GM10266 (cell line): Measurements from ENCODE around the gene DNAH8.

ENCODE experiments used
- DNase-seq: peaks from one replicate; pipeline ENCODE4 v3.0.0; 2012; ENCODE audit errors: extremely low spot score
- TF ChIP-seq, protein P1 (sequence below): IDR thresholded peaks from 2 replicates; pipeline ENCODE4 v1.5.1; 2012; ENCODE audit warnings: mild to moderate bottlenecking, low read depth; ENCODE audit not compliant: control insufficient read depth, insufficient read depth; ENCODE audit errors: missing control alignments

Gene DNAH8

DNA sequence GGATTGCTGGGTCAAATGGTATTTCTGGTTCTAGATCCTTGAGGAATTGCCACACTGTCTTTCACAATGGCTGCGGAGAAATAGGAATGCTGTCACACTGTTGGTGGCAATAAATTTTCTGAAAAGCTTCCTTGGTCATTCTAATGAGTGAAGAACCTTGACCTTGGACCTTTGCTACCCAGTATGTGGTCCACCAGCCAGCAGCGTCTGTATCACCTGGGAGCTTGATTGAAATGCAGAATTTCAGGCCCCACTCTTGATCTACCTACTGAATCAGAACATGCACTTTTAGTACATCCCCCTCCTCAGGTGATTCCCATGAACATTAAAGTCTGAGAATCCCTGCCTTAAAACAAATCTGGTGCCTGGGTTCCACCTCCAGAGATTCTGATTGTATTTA is 305.9 kb downstream of the DNAH8 start:
- TF ChIP-seq, protein P1, sequence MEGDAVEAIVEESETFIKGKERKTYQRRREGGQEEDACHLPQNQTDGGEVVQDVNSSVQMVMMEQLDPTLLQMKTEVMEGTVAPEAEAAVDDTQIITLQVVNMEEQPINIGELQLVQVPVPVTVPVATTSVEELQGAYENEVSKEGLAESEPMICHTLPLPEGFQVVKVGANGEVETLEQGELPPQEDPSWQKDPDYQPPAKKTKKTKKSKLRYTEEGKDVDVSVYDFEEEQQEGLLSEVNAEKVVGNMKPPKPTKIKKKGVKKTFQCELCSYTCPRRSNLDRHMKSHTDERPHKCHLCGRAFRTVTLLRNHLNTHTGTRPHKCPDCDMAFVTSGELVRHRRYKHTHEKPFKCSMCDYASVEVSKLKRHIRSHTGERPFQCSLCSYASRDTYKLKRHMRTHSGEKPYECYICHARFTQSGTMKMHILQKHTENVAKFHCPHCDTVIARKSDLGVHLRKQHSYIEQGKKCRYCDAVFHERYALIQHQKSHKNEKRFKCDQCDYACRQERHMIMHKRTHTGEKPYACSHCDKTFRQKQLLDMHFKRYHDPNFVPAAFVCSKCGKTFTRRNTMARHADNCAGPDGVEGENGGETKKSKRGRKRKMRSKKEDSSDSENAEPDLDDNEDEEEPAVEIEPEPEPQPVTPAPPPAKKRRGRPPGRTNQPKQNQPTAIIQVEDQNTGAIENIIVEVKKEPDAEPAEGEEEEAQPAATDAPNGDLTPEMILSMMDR = no peak
- DNase-seq = no peak

DNA sequence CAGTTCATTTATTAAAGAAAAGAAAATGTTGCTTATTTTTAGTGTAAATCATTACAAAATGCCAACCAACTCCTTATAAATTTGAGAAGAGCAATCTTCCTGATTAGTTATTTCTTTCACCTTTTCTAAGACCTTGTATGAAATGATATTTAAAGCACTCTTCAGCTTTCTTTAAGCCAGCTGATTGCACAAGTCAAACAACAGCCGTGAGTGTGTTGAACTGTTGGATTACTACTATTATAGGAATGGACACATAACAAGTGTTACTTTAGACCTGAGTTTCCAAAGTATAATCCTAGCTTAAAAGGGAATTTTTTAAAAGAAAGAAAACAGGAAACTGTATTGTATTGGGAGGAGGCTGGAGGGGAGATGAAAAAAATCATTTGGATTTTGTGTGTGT is 306.7 kb downstream of the DNAH8 start:
- DNase-seq = no peak
- TF ChIP-seq, protein P1 = no peak

DNA sequence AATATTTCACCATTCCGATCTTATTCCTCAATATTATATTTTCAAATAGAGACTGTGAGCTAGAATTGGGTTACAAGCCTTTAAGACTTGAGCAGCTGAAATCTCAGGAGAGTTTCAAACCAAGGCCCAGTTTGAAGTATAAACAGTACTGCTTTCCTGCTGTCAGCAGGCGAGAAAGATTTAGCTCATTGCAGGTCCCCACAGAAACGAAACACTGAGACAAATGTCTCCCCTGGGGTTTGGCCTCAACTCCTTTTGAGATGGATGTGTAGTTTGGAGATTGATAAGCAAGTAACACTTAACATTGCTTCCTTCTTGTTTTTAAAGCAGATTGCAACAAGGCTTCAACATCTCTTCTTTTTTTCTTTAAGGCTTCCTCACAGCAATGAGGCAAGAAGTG is 311.1 kb downstream of the DNAH8 start:
- TF ChIP-seq, protein P1 = no peak
- DNase-seq = no peak

DNA sequence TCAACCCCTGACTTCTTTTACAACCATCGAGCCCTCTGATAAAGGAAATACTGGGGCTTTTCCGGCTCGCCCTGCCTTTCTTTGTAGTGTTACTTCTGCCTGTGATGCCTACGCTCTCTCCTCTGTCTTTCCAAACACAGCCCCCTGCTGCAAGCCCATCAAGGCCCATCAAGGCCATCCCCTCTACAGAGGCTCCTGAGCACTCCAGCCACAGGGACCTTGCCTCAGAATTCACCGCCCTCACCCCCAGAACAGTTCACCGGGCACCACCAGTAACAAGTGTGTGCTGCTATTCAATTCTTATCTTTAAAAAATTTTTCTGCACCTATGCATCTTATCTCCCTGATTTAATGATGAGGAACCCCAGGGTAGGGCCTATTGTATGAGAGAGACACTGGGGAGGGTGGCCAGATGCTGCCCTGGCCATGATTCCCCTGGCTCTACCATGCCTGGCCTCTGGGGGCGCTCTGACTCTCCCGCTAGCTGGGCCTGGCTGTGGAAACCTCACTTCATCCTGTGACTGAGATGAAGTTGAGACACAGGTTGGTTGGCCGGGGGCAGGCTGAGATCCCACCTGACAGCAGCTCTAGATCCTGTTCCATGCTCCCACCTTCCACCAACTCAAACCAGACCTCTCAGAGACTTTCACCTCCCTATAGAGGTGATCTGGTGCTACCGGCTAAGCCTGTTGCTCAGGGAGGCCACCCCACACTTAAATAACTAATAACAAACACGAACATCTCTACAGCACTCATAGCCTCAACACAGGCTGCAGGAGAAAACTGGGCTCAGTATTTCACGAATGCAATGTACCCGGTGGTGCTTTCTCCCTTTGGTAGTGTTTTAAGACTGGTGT is 314.3 kb downstream of the DNAH8 start:
- peak; percentile 68 for DNase-seq

DNA sequence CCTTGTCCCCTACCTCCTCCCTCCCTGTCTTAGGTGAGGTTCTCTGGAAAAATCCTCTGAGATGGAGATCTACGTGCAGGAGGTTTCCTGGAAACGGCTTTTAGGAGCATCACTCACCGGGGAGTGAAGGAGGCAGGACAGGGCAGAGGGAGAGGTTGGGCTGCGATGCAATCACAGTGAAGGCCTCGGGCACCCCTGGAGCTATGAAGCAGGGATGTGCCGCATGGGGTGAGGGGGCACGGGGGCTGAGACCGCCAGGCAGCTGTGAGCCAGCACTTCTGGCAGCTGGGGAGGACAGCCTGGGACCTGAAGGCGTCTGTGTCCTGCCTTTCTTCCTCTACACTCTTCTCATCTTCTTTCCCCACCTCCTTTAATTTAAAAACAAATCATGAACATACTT is 320.6 kb downstream of the DNAH8 start:
- TF ChIP-seq, protein P1 = no peak
- DNase-seq = no peak

More for the DNA sequence above, 314.3 kb downstream of the DNAH8 start:
- TF ChIP-seq, protein P1 = peak; percentile 88

DNA sequence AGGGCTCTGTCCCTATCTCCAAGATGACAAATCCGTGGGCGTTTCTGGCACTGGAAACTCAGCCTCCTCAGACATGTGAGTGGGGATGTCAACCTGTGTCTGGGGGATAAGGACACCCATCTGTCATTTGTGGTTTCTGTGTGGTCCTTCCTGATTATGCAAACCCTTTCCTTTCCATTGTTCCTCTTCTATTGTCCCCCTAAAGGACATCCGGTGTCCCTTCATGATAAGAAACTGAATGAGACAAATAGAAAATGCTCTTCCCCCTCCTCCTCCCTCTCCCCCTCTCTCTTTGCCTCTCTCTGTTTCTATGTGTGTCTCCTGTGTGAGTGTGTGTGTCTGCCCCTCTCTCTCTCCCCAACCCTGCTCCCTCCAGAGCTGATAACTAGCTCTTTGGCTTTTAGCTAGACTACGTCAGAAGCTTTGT is 322.0 kb downstream of the DNAH8 start:
- DNase-seq = no peak
- TF ChIP-seq, protein P1 = no peak

DNA sequence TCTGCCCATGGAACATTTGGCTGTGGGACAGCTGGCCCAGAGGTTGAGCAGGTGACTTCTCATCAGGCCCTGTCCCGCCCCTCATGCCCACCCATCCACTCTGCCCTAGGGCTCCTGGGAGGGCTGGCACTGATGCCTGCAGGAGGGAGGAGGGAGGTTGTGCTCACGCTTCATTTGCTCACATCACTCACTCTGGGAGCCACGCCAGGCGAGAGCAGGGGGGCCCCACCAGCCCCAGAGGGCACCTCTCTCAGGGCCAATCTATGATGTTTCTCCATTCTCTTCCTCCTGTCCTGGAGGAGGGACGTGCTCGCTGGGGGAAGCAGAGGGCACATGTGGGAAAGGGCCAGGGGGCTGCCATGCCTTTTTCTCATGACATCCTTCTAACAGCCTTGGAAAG is 322.6 kb downstream of the DNAH8 start:
- DNase-seq = no peak
- TF ChIP-seq, protein P1 = no peak
